Stimulated activated naive CD4-positive, alpha-beta T cell treated with Interleukin-2 at 50 U/mL for 16 hours (primary cell): ENCODE data around the gene ASB13.
"Not testable (repeated sequence)": the region's sequence is repeated elsewhere in the genome, so short reads cannot be mapped to it uniquely, and the experiment has no call there.

Source experiments
- DNase-seq: peaks from one replicate; lab custom pipeline; 2025; lab: John Stamatoyannopoulos, UW

Gene ASB13

GRCh38 chr10:5604961-5605360, 61.4 kb downstream of the ASB13 start:
- DNase-seq, result no peak

GRCh38 chr10:5604236-5604925, 62.0 kb downstream of the ASB13 start:
- DNase-seq, result no peak

DNA sequence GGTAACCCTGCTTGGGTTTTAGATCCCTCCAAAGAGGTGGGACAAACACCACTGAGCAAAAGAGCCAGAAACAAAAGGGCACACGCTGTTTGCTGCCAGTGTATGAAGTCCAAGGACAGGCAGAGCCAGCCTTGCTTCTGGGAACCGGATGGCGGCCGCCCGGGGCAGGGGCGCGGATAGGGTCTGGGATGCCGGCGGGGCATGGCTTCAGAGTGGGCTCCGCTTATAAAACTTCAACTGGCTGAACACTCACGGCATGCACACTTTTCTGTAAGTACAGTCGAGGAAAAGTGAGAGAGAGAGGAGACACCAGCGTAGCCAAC, 62.6 kb downstream of the ASB13 start:
- no peak for DNase-seq

DNA sequence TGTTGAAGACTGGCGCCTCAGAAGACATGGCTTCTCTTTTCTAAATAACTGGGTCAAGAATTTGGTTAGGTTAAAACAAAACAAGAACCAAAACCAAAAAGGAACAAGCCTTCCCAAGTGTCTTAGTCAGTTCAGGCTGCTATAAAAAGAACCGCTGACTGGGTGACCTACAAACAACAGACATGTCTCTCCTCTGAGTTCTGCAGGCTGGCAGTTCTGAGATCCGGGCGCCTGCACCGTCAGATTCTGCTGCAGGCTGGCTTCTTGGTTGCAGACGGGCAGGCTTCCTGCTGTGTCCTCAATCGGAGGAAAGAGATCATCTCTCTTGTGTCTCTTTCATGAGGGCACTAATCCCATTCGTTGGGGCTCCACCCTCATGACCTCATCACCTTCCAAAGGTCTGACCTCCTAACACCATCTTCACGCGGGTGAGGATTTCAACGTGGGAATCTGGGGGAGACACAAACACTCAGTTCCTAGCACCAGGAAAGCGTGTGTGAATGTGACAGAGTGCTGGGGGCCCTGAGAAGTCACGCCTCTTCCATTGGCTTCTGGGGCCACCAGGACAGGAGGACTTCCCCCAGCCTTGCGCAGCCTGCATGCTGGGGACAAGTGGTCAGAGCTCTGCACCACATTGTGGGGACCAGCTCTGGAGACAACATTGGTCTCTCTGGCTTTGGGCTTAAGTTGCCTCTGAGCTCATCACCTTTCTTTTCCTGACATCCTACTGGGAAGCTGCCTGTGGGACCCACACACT, 63.1 kb downstream of the ASB13 start:
- DNase-seq, result no peak

DNA sequence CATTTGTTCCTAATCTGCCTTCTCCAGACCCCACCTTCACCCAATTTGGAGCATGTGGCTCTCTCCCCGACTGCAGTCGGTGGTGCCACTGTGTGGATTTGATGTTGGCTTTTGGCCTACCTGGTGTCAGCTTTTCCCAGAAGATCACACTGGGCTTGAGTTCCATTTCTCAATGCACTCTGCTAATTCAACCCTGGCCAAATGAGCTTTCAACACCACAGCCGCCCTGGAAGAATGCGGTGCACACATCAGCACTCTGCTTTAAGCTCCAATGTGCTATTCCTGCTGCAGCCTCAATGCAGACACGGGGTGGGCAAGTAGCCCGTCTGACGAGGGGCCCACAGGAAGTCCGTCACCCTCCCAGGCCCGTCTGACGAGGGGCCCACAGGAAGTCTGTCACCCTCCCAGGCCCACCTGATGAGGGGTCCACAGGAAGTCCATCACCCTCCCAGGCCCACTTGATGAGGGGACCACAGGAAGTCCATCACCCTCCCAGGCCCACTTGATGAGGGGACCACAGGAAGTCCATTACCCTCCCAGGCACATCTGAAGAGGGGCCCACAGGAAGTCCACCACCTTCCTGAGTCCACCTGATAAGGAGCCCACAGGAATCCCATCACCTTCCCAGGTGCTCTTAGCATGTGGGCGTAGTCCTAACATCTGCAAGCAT, 64.4 kb downstream of the ASB13 start:
- no peak for DNase-seq

- DNase-seq, result no peak
Measured at GRCh38 chr10:5600908-5601307, 65.5 kb downstream of the ASB13 start.

DNA sequence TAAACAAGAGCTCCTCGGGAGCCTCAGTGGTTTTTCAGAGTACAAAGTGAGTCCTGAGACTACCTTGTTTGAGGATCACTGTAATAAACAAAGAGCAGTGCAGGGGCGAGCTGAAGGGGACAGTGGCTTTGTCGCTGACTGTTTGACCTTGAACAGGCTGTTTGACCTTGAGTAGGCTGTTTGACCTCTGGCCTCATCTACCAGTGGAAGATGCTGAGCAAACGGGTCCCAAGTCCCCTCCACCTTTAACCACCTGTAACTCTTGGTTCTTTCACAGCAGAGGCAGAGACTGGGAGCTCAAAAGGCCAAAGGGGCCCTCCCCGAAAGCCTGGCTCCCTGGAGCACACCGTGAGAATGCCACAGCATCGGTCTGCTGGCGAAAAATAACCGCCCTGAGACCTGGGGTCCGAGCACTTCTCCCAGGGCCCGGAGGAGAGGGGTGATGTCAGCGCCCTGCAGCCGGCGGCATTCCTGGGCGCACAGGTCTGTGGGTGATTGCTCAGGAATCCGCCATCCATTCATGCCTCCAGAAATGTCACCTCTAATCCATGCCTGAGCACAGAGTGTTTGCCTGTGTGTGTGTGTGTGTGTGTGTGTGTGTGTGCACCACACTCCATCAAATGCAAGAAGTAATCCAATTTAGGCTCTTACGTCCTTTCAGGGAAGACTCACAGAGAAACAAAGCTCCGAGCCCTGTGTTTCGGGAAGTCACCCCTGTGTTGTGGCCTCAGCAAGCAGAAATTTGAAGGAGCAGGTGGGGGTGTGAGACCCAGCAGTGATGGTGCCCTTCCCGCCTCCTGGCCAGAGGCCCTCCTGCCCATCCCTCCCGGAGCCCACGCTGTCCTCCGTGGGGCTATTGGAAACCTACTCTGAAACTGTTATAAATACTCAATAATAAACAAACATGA, 66.5 kb downstream of the ASB13 start:
- no peak for DNase-seq

GRCh38 chr10:5598085-5598690, 68.2 kb downstream of the ASB13 start:
- DNase-seq, result no peak

- DNase-seq, result no peak
Measured at GRCh38 chr10:5596611-5597341, 69.6 kb downstream of the ASB13 start.

DNA sequence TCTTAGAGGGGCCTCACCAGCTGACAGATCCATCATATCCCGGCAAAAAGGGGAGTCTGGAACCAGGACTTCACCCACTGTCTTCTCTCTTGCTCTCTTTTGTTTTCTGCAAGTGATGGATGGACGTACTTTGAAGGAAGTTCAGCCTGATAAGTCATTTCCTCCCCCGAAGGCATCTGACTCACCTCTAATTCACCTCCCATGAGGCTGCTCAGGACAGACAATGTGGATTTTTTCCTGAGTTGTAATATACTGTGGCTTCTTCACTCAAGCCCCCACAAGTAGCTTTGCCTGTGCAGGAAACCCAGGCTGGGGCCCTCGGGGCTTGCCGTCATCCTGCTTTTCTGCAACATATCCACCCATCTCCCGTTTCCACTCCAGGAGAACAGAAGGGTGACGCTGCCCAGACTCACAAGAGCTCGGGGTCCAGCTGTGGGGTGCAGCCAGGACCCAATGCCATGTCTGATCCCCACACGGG, 70.4 kb downstream of the ASB13 start:
- DNase-seq, result no peak

- no peak for DNase-seq
Measured at GRCh38 chr10:5595591-5595990, 70.8 kb downstream of the ASB13 start.

DNA sequence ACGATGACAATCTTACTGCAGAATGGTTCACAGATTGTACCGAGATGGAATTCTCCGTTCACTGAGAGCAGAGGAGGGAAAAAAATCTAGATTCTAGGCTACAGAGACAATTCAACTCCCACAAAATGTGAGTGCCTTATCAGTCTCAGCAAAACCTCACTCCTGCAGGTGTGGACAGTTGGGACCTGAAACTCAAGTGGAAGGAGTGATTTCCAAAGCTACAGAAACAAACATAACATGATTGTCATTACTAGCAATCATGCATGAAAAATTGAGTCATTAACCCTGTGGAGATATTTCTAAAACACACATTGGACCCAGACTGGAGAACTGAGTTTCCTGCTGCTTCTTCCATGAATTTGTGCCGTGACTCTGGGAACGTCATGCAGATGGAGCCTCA, 71.3 kb downstream of the ASB13 start:
- DNase-seq, result no peak

DNA sequence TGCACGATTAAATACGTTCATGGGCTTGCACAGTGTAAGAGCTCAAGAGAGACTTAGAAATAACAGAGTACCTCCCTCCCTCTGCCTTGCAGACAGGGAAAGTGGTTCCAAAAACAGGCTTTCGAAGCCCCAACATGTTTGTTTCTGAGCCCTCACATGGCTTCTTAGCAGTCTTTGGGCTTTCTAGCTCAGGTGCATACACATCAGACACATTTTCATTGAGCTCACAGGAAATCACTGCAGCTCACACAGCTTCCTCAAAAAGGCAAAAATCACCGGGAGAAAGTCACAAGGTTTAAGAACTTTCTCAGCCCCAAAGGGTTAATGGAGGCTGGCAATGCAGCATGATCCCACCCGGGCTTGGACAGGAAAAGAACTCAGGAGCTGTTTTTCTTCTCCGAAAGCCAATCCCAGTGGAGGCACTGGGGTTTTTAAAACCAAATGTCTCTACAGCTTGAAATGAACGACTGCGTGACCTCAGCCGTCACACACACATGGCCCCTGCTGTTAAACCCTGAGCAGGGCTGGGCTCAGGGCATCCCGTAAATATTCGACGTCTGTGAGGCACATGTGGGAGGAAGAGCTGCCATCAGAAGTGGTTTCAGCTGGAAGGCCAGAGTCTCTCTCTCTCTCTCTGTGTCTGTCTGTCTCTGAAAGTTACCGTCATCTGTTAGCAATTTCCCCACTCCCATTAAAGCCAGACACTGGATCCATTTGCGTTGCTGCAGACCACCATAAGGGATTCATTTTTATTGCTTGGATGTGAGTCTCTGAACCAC, 71.9 kb downstream of the ASB13 start:
- DNase-seq, result no peak

- DNase-seq, result not testable (repeated sequence)
Measured at GRCh38 chr10:5593347-5593746, 73.0 kb downstream of the ASB13 start.

GRCh38 chr10:5592070-5592469, 74.3 kb downstream of the ASB13 start:
- no peak for DNase-seq

DNA sequence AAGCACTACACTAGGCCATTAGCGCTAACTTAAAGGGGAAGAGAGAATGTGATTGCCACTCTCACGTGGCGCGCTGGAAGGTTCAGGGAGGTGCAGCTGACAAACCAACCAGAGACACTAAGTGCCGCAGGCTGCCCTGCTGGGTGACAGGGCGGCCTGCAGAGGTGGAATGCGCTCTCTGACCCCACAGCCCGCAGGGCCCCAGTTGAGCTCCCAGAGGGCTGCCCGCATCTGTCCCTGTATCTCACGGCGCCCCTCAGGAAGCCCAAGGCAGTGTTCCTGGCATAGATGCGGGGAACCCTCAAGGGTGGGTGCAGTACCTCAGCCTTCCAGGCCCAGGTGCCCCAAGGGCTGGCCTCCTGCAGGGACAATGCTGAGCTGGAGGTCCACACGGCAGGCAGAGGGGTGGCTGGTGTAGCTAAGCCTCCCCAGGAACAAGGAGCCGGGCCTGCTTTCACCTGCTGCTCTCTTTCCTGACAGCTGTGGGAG, 75.0 kb downstream of the ASB13 start:
- DNase-seq, result no peak

GRCh38 chr10:5590816-5591215, 75.6 kb downstream of the ASB13 start:
- DNase-seq, result no peak

DNA sequence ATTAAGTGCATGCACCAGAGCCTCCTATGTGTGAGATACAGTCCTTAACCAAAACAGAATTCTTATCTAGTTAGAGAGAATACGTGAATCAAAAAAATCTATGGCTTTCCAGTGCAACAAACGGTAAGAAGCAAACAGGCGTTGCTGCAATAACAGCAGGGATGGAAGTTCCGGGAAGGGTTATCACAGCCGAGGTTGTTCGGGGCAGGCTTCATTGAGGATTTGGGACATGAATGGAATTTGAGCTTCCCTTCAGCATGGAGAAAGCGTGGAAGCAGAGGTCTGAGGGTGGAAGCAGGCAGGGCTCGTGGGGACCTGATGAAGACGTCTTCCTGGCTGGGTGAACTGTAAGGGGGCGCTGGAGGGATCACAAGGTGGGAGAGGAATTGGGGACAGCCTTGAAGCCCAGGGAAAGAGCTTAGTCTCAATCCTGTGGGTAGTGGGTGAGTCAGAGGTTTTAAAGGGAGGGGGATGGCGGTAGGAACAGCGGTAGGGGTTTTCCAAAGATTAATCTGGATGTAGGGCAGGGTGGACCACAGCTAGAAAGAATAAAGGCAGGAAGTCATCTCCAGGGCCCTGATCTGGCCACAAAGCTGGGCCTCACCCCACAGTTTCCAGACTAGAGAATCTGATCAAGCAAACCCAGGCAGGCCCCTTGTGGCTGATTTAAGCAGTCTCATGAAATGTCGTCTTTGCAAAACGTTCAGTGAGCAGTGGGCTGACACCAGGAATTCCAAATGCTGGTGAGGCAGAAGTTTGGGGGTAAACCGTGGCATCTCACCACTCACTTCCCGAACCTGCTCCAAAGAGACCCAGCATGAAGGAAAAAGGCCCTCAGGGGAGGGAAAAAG, 76.5 kb downstream of the ASB13 start:
- no peak for DNase-seq

DNA sequence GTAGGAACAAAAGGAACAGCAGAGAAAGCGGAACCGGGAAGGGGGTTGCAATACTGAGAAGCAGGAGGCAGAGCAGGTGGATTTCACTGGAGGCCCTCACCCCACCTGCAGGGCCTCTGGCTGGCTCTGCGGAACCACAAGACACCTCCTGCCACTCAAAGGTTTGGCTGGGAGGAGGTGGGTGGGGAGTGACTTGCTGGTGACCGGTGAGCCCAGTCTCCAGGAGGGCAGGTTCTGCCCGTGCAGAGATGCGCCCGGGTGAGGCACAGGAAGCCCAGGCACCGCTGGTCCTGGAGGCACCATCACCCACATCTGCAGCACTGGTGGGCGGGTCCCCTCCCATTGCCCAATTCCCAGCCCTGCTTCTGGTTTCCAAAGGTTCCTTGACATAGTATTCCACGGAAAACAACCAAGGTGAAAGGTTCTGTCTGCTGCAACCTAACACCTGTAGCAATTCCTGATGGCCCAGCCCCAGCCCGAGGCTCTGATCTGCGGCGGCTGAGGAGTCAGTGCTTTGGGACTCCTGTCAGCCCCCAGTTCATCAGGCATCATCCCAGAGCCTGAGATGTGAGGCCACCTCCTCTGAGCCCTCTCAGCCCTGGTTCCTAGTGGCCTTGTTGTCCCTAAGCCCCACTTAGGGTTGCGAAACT, 77.3 kb downstream of the ASB13 start:
- DNase-seq, result no peak
